Stomach smooth muscle (tissue), 2 donors: Measurements from ENCODE around the gene MDN1.
"Not testable (repeated sequence)": the region's sequence is repeated elsewhere in the genome, so short reads cannot be mapped to it uniquely, and the experiment has no call there.

Experiments used
- H3K27ac ChIP-seq: one replicate; pipeline ENCODE4 v1.7.0; 2013; ENCODE audit warnings: mild to moderate bottlenecking, low read length, inconsistent platforms
- H3K27me3 ChIP-seq, 2 donors: one replicate each; pipeline ENCODE4 v1.7.0; 2013; ENCODE audit warnings: low read length in 2 of 2; ENCODE audit not compliant: insufficient read depth in 2 of 2, control insufficient read depth in 1 of 2
- H3K36me3 ChIP-seq, 2 donors: one replicate each; pipeline ENCODE4 v1.7.0; 2013; ENCODE audit warnings: low read length in 2 of 2; ENCODE audit not compliant: control insufficient read depth in 2 of 2, insufficient read depth in 2 of 2
- H3K4me1 ChIP-seq: one replicate; pipeline ENCODE4 v1.7.0; 2013; ENCODE audit warnings: low read length; ENCODE audit not compliant: control insufficient read depth, insufficient read depth
- H3K4me3 ChIP-seq, 2 donors: one replicate each; pipeline ENCODE4 v1.7.0; 2013; ENCODE audit warnings: low read length in 2 of 2
- H3K9ac ChIP-seq, 2 donors: one replicate each; pipeline ENCODE4 v1.7.0; 2013; ENCODE audit warnings: low read length in 2 of 2, mild to moderate bottlenecking in 1 of 2
- H3K9me3 ChIP-seq, 2 donors: one replicate each; pipeline ENCODE4 v1.7.0; 2013; ENCODE audit warnings: low read length in 2 of 2; ENCODE audit not compliant: control insufficient read depth in 2 of 2
- donor health status: healthy.
- donor health status: Pancreatic carcinoma.

The MDN1 gene

GRCh38 chr6:89768324-89768723 lies 51.3 kb downstream of the MDN1 start:
- H3K27ac ChIP-seq: no peak overlapping the region
- no peak overlapping the region for H3K9ac ChIP-seq
- H3K27me3 ChIP-seq: no peaks in the 10 kb centered on the region
- peaks cover 23 to 32% of the 10 kb centered on the region in 2 donors for H3K36me3 ChIP-seq
- H3K4me1 ChIP-seq: no peaks in the 10 kb centered on the region
- H3K4me3 ChIP-seq: no peak overlapping the region
- no peaks in the 10 kb centered on the region for H3K9me3 ChIP-seq

- no peaks in the 10 kb centered on the region for H3K27me3 ChIP-seq
- H3K36me3 ChIP-seq: peaks cover 9 to 11% of the 10 kb centered on the region in 2 donors
- no peak overlapping the region for H3K4me3 ChIP-seq
- no peak overlapping the region for H3K9ac ChIP-seq
- no peaks in the 10 kb centered on the region for H3K4me1 ChIP-seq
- no peaks in the 10 kb centered on the region for H3K9me3 ChIP-seq
- no peak overlapping the region for H3K27ac ChIP-seq
These were observed 56.0 kb downstream of the MDN1 start for GRCh38 chr6:89763550-89763949.

- Histone ChIP-seq H3K9ac (no peak overlapping the region), H3K36me3 (peaks cover 3 to 4% of the 10 kb centered on the region in 2 donors), H3K27ac (no peak overlapping the region)
These were observed 60.8 kb downstream of the MDN1 start for GRCh38 chr6:89758830-89759229.

GRCh38 chr6:89750338-89750737 lies 69.3 kb downstream of the MDN1 start:
- Histone ChIP-seq H3K9ac (no peak overlapping the region), H3K4me1 (no peaks in the 10 kb centered on the region), H3K27ac (no peak overlapping the region), H3K9me3 (no peaks in the 10 kb centered on the region), H3K4me3 (no peak overlapping the region), H3K27me3 (no peaks in the 10 kb centered on the region), H3K36me3 (peaks cover 26 to 52% of the 10 kb centered on the region in 2 donors)

More at GRCh38 chr6:89758830-89759229, 60.8 kb downstream of the MDN1 start:
- Histone ChIP-seq H3K9me3 (no peaks in the 10 kb centered on the region), H3K4me3 (no peak overlapping the region), H3K27me3 (no peaks in the 10 kb centered on the region), H3K4me1 (no peaks in the 10 kb centered on the region)

GRCh38 chr6:89749918-89750317 lies 69.7 kb downstream of the MDN1 start:
- Histone ChIP-seq H3K4me1 (no peaks in the 10 kb centered on the region), H3K9ac (no peak overlapping the region), H3K36me3 (peaks cover 29 to 56% of the 10 kb centered on the region in 2 donors), H3K4me3 (no peak overlapping the region), H3K27me3 (no peaks in the 10 kb centered on the region), H3K27ac (no peak overlapping the region), H3K9me3 (no peaks in the 10 kb centered on the region)

GRCh38 chr6:89745716-89746115 lies 73.9 kb downstream of the MDN1 start:
- H3K36me3 ChIP-seq: peaks cover 32 to 52% of the 10 kb centered on the region in 2 donors
- H3K27me3 ChIP-seq: no peaks in the 10 kb centered on the region
- no peaks in the 10 kb centered on the region for H3K4me1 ChIP-seq
- no peak overlapping the region for H3K9ac ChIP-seq
- H3K27ac ChIP-seq: no peak overlapping the region
- no peak overlapping the region for H3K4me3 ChIP-seq
- H3K9me3 ChIP-seq: no peaks in the 10 kb centered on the region

- no peaks in the 10 kb centered on the region for H3K27me3 ChIP-seq
- no peak overlapping the region for H3K27ac ChIP-seq
- no peak overlapping the region for H3K4me3 ChIP-seq
- peaks cover 29 to 46% of the 10 kb centered on the region in 2 donors for H3K36me3 ChIP-seq
- no peaks in the 10 kb centered on the region for H3K4me1 ChIP-seq
- H3K9ac ChIP-seq: no peak overlapping the region
- no peaks in the 10 kb centered on the region for H3K9me3 ChIP-seq
These were observed 74.5 kb downstream of the MDN1 start for GRCh38 chr6:89745096-89745495.

GRCh38 chr6:89736893-89737292 lies 82.7 kb downstream of the MDN1 start:
- H3K4me1 ChIP-seq: no peaks in the 10 kb centered on the region
- H3K27ac ChIP-seq: no peak overlapping the region
- no peaks in the 10 kb centered on the region for H3K9me3 ChIP-seq
- H3K27me3 ChIP-seq: no peaks in the 10 kb centered on the region
- no peak overlapping the region for H3K9ac ChIP-seq
- H3K36me3 ChIP-seq: peaks cover 31 to 34% of the 10 kb centered on the region in 2 donors
- no peak overlapping the region for H3K4me3 ChIP-seq

GRCh38 chr6:89734526-89734925 lies 85.1 kb downstream of the MDN1 start:
- Histone ChIP-seq H3K4me3 (no peak overlapping the region), H3K27me3 (no peaks in the 10 kb centered on the region), H3K4me1 (no peaks in the 10 kb centered on the region), H3K36me3 (peaks cover 38 to 40% of the 10 kb centered on the region in 2 donors), H3K27ac (no peak overlapping the region), H3K9ac (no peak overlapping the region), H3K9me3 (no peaks in the 10 kb centered on the region)

GRCh38 chr6:89731924-89732567 lies 87.5 kb downstream of the MDN1 start:
- no peak overlapping the region for H3K4me3 ChIP-seq
- no peak overlapping the region for H3K9ac ChIP-seq
- H3K36me3 ChIP-seq: peaks cover 36 to 49% of the 10 kb centered on the region in 2 donors
- H3K27ac ChIP-seq: no peak overlapping the region
- H3K9me3 ChIP-seq: no peaks in the 10 kb centered on the region
- no peaks in the 10 kb centered on the region for H3K4me1 ChIP-seq
- H3K27me3 ChIP-seq: no peaks in the 10 kb centered on the region

GRCh38 chr6:89731262-89731661 lies 88.3 kb downstream of the MDN1 start:
- not testable (repeated sequence) for H3K4me1 ChIP-seq, H3K9me3 ChIP-seq, H3K9ac ChIP-seq, H3K27ac ChIP-seq, H3K4me3 ChIP-seq, H3K27me3 ChIP-seq
- H3K36me3 ChIP-seq: peaks cover 31 to 43% of the 10 kb centered on the region in 2 donors
